Measurements from ENCODE around the gene TRMO. TPM values are rescaled to one million over a fixed set of nuclear protein-coding genes. Genes with fewer than 3 reads are reported as not detected.

The TRMO gene
- total and polyA plus RNA-seq, 9 of the 15 experiments (the other 6 are each of a cell fraction or from before 2014, with no cell fraction given), result 5.6 to 22.4 (median 16.2) TPM

GRCh38 chr9:97895695-97896332 lies 26.5 kb downstream of the TRMO start (continued):
- peak; percentile 29; the same call in 1 of the 2 replicates for TF ChIP-seq REST (IDR thresholded peaks at IDR 0.05; ENCODE audit: borderline replicate concordance)
- no peak for TF ChIP-seq REST (CRISPR knock-in tag; IDR thresholded peaks at IDR 0.05; ENCODE audit: low read depth)
- TF ChIP-seq MEIS2 (IDR thresholded peaks at IDR 0.05; ENCODE audit: partially characterized antibody), result peak; percentile 42
- no peak for TF ChIP-seq NFE2 (IDR thresholded peaks at IDR 0.05; ENCODE audit: low read depth)
- no peak for TF ChIP-seq ZNF551 (CRISPR knock-in tag; IDR thresholded peaks at IDR 0.05)
- TF ChIP-seq IRF1 (CRISPR knock-in tag; IDR thresholded peaks at IDR 0.05; ENCODE audit: borderline replicate concordance), result no peak
- TF ChIP-seq SRSF9 (IDR thresholded peaks at IDR 0.05; ENCODE audit: borderline replicate concordance, low read depth, low read length), result no peak
- no peak for TF ChIP-seq TCF3 (CRISPR knock-in tag; IDR thresholded peaks at IDR 0.05)
- TF ChIP-seq ADNP (tag; IDR thresholded peaks at IDR 0.05), result no peak
- no peak for TF ChIP-seq SMAD1 (IDR thresholded peaks at IDR 0.05; ENCODE audit: low read depth, low read length, partially characterized antibody)
- no peak for TF ChIP-seq CBFA2T3 (IDR thresholded peaks at IDR 0.05)
- no peak for TF ChIP-seq NFXL1 (CRISPR knock-in tag; IDR thresholded peaks at IDR 0.05)
- peak; percentile 4; the same call in 1 of the 2 replicates for TF ChIP-seq JUND (IDR thresholded peaks at IDR 0.05; ENCODE audit: borderline replicate concordance, low read depth, low read length)
- no peak for TF ChIP-seq JUND (tag; IDR thresholded peaks at IDR 0.05; ENCODE audit: borderline replicate concordance, low read depth, low read length)
- TF ChIP-seq HMGXB4 (CRISPR knock-in tag; IDR thresholded peaks at IDR 0.05), result no peak
- TF ChIP-seq PKNOX1 (IDR thresholded peaks at IDR 0.05), result 0 out of 2 replicates have a peak, but pooled peaks have one; percentile 21
- no peak for TF ChIP-seq MCM2 (IDR thresholded peaks at IDR 0.05; ENCODE audit: low read depth)
- TF ChIP-seq ZC3H11A (IDR thresholded peaks at IDR 0.05; ENCODE audit: low read depth, low read length), result no peak
